HG03066 (cell line): ENCODE results near the gene CCDC90B.
A peak's percentile ranks its signal among the peaks of the same experiment; 100 is the strongest.
"Not testable (repeated sequence)": the region's sequence is repeated elsewhere in the genome, so short reads cannot be mapped to it uniquely, and the experiment has no call there.

Source experiments
- ATAC-seq: cut with Tn5 transposase; IDR thresholded peaks from one replicate; pipeline ENCODE4 v1.9.1; 2021; ENCODE audit warnings: low read depth; ENCODE audit not compliant: unreplicated experiment

The CCDC90B gene

GRCh38 chr11:83292709-83293456, 6.7 kb upstream of the CCDC90B start:
- peak; percentile 61 for ATAC-seq

GRCh38 chr11:83287631-83288030, 1.5 kb upstream of the CCDC90B start:
- ATAC-seq, result no peak

- peak; percentile 46 for ATAC-seq
Observed at GRCh38 chr11:83285151-83285770, 906 bp downstream of the CCDC90B start.

- no peak for ATAC-seq
Observed at GRCh38 chr11:83284501-83285150, 1.5 kb downstream of the CCDC90B start.

GRCh38 chr11:83282084-83282716, 4.0 kb downstream of the CCDC90B start:
- no peak for ATAC-seq

GRCh38 chr11:83280256-83280655, 5.9 kb downstream of the CCDC90B start:
- ATAC-seq, result no peak

GRCh38 chr11:83278351-83278750, 7.8 kb downstream of the CCDC90B start:
- ATAC-seq, result no peak

- ATAC-seq, result no peak
Observed at GRCh38 chr11:83275888-83276641, 10.1 kb downstream of the CCDC90B start.

- no peak for ATAC-seq
Observed at GRCh38 chr11:83272627-83273026, 13.5 kb downstream of the CCDC90B start.

- not testable (repeated sequence) for ATAC-seq
Observed at GRCh38 chr11:83271734-83272133, 14.4 kb downstream of the CCDC90B start.

GRCh38 chr11:83269080-83269479, 17.1 kb downstream of the CCDC90B start:
- not testable (repeated sequence) for ATAC-seq

GRCh38 chr11:83265331-83265730, 20.8 kb downstream of the CCDC90B start:
- no peak for ATAC-seq

- ATAC-seq, result no peak
Observed at GRCh38 chr11:83259559-83259958, 26.6 kb downstream of the CCDC90B start.

- no peak for ATAC-seq
Observed at GRCh38 chr11:83257761-83258168, 28.4 kb downstream of the CCDC90B start.

- no peak for ATAC-seq
Observed at GRCh38 chr11:83256602-83257340, 29.4 kb downstream of the CCDC90B start.

GRCh38 chr11:83255366-83255765, 30.8 kb downstream of the CCDC90B start:
- no peak for ATAC-seq

- ATAC-seq, result no peak
Observed at GRCh38 chr11:83252941-83253340, 33.2 kb downstream of the CCDC90B start.

GRCh38 chr11:83252266-83252665, 33.9 kb downstream of the CCDC90B start:
- ATAC-seq, result no peak

GRCh38 chr11:83249972-83250593, 36.1 kb downstream of the CCDC90B start:
- peak; percentile 57 for ATAC-seq
